GM23248 (cell line): ENCODE results near the gene GNB5. TPM values are rescaled to one million over a fixed set of nuclear protein-coding genes. Genes with fewer than 3 reads are reported as not detected.

Source experiments
- DNase-seq: peaks from one replicate; pipeline ENCODE4 v3.0.0-alpha.2; 2015
- H2AFZ ChIP-seq: fragments of 200-600 bp; sonication (generic); 2 replicates; pipeline ENCODE4 v1.6.1; 2016; ENCODE audit warnings: antibody characterized with exemption
- H3F3A ChIP-seq: fragments of 200-600 bp; sonication (generic); 2 replicates; pipeline ENCODE4 v1.6.1; 2016; ENCODE audit warnings: mild to moderate bottlenecking, antibody characterized with exemption, mixed run types; ENCODE audit not compliant: insufficient read depth
- H3K27ac ChIP-seq: fragments of 200-600 bp; sonication (generic); 2 replicates; pipeline ENCODE4 v1.5.1; 2016; ENCODE audit warnings: mild to moderate bottlenecking
- H3K27me3 ChIP-seq: fragments of 200-600 bp; sonication (generic); replicated peaks from 2 replicates; pipeline ENCODE4 v1.6.1; 2016; ENCODE audit warnings: mild to moderate bottlenecking; ENCODE audit not compliant: insufficient read depth
- H3K36me3 ChIP-seq: fragments of 200-600 bp; sonication (generic); 2 replicates; pipeline ENCODE4 v1.6.1; 2016; ENCODE audit warnings: low read depth, mild to moderate bottlenecking
- H3K4me1 ChIP-seq: fragments of 200-600 bp; sonication (generic); 2 replicates; pipeline ENCODE4 v1.6.1; 2016; ENCODE audit warnings: mild to moderate bottlenecking; ENCODE audit not compliant: insufficient read depth
- H3K4me2 ChIP-seq: fragments of 200-600 bp; sonication (generic); one replicate; pipeline ENCODE4 v1.6.1; 2016; ENCODE audit warnings: mild to moderate bottlenecking; ENCODE audit not compliant: unreplicated experiment
- H3K4me3 ChIP-seq: fragments of 200-600 bp; sonication (generic); 2 replicates; pipeline ENCODE4 v1.5.1; 2016; ENCODE audit warnings: mild to moderate bottlenecking
- H3K79me2 ChIP-seq: fragments of 200-600 bp; sonication (generic); 2 replicates; pipeline ENCODE4 v1.6.1; 2016; ENCODE audit warnings: mild to moderate bottlenecking; ENCODE audit not compliant: insufficient read depth
- H3K9ac ChIP-seq: fragments of 200-600 bp; sonication (generic); 2 replicates; pipeline ENCODE4 v1.6.1; 2016; ENCODE audit warnings: mild to moderate bottlenecking
- H3K9me2 ChIP-seq: fragments of 200-600 bp; sonication (generic); 2 replicates; pipeline ENCODE4 v1.6.1; 2016; ENCODE audit warnings: mixed run types, mild to moderate bottlenecking, moderate library complexity; ENCODE audit not compliant: insufficient read depth
- H3K9me3 ChIP-seq: fragments of 200-600 bp; sonication (generic); one replicate; pipeline ENCODE4 v1.6.1; 2017; ENCODE audit warnings: low read depth
- H4K20me1 ChIP-seq: fragments of 200-600 bp; sonication (generic); 2 replicates; pipeline ENCODE4 v1.6.0; 2016; ENCODE audit not compliant: insufficient read depth
- EZH2 ChIP-seq: fragments of 200-600 bp; sonication (generic); IDR thresholded peaks from 2 replicates; pipeline ENCODE4 v1.6.1; 2018; ENCODE audit warnings: antibody characterized with exemption, mild to moderate bottlenecking; ENCODE audit not compliant: insufficient read depth, poor library complexity, severe bottlenecking
- EZH2phosphoT487 ChIP-seq: fragments of 200-600 bp; sonication (generic); IDR thresholded peaks from 2 replicates; pipeline ENCODE4 v1.6.1; 2018; ENCODE audit warnings: antibody characterized with exemption, moderate library complexity, mild to moderate bottlenecking, low read depth; ENCODE audit not compliant: insufficient read depth
- WGBS, 2 experiments: methylation state at CpG; one replicate each; pipeline ENCODE4 v1.1.6; 2015 to 2017; ENCODE audit warnings: low lambda C conversion rate in 2 of 2, low coverage in 1 of 2; ENCODE audit errors: missing lambda C conversion rate in 2 of 2; 5-methylcytosine and 5-hydroxymethylcytosine counted together
- in situ Hi-C: fragments of 300-500 bp; cut with MboI; formaldehyde crosslinking; loops from 2 replicates; pipeline ENCODE4 v1.15.0; 2020
- polyA plus RNA-seq: library from polyadenylated mRNA; unstranded; fragments of >200 nt; fragmentation: Nextera tagmentation; extraction: Ambion mirVana; gene quantifications from 2 replicates; pipeline ENCODE4 v1.2.1, GENCODE V29; 2016
- total RNA-seq: library from RNA; depleted of rRNA; stranded (reverse); fragments of >200 nt; shearing (Covaris generic); gene quantifications from 2 replicates; pipeline ENCODE4 v1.2.3, GENCODE V29; 2014

Gene GNB5
- total and polyA plus RNA-seq, 2 experiments from 2014 or later: 39.9 to 42.8 TPM

DNA sequence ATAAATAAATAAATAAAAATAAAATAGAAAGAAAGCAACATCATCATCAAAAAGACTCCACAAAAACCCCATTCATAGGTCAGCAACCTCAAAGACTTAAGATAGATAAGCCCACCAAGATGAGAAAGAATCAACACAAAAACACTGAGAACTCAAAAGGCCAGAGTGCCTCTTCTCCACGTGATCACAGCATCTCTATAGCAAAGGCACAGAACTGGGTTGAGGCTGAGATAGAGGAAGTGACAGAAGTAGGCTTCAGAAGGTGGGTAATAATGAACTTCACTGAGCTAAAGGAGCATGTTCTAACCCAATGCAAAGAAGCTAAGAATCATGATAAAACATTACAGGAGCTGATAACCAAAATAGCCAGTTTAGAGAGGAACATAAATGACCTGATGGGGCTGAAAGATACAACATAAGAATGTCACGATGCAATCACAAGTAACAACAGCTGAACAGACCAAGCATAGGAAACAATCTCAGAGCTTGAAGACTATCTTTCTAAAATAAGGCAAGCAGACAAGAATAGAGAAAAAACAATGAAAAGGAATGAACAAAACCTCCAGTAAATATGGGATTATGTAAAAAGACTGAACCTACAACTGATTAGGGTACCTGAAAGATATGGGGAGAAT, 26.4 kb downstream of the GNB5 start:
- Histone ChIP-seq H3K9me2 (no peaks in the 10 kb centered on the region), H3K9me3 (no peaks in the 10 kb centered on the region), H3F3A (no peaks in the 10 kb centered on the region), H3K27me3 (no peaks in the 10 kb centered on the region), H3K4me3 (no peak overlapping the region), H3K4me1 (no peaks in the 10 kb centered on the region; the same call in 1 of the 2 replicates), H3K27ac (no peak overlapping the region), H3K9ac (no peak overlapping the region), H3K79me2 (peaks cover 38% of the 10 kb centered on the region), H4K20me1 (no peaks in the 10 kb centered on the region), H2AFZ (no peak overlapping the region), H3K36me3 (no peaks in the 10 kb centered on the region), H3K4me2 (no peak overlapping the region)
- in situ Hi-C loops: no loop called here
- 94 to 95% methylated on average over 2 of the region's 2 CpGs for WGBS, 2 experiments
- TF ChIP-seq EZH2: no peak
- TF ChIP-seq EZH2phosphoT487: no peak
- DNase-seq: peak; percentile 17

DNA sequence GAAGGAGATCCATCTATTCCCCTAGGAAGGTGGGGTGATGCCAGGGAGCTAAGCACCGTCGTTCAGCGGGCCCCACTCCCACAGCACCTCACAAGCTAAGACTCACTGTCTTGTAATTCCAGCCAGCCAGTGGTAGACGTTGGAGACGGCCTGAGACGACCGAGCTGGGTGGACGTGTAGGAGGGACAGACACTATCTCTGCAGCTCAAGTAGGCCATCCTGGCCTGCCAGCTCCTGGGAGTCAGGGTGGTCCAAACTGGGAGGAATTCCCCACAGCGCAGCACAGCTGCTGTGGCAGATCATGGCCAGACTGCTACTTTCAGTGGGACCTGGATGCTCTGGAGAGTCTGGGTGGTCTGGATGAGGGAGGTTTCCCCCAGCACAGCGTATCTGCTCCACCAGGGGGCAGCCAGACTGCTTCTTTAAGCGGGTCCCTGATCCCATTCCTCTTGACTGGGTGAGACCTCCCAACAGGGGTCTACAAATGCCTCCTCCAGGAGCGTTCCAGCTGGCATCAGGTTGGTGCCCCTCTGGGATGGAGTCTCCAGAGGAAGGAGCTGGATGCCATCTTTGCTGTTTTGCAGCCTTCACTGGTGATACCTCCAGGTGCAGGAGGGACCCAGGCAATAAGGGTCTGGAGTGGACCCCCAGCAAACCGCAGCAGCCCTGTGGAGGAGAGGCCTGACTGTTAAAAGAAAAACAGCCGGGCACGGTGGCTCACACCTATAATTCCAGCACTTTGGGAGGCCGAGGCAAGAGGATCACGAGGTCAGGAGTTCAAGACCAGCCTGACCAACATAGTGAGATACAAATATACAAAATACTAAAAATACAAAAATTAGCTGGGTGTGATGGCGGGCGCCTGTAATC, 27.6 kb downstream of the GNB5 start:
- no peaks in the 10 kb centered on the region; the same call in 1 of the 2 replicates for H3K4me1 ChIP-seq
- TF ChIP-seq EZH2phosphoT487: no peak
- TF ChIP-seq EZH2: no peak
- H3K9me3 ChIP-seq: no peaks in the 10 kb centered on the region
- no peak overlapping the region for H3K9ac ChIP-seq
- H3K4me2 ChIP-seq: no peak overlapping the region
- no peaks in the 10 kb centered on the region for H3K9me2 ChIP-seq
- no peaks in the 10 kb centered on the region for H3K36me3 ChIP-seq
- no peaks in the 10 kb centered on the region for H4K20me1 ChIP-seq
- DNase-seq: no peak
- WGBS, 2 experiments: 88 to 89% methylated on average over 19 of the region's 19 CpGs
- no peak overlapping the region for H2AFZ ChIP-seq
- no peak overlapping the region for H3K4me3 ChIP-seq
- peaks cover 31% of the 10 kb centered on the region for H3K79me2 ChIP-seq
- no peaks in the 10 kb centered on the region for H3K27me3 ChIP-seq
- in situ Hi-C loops: no loop called here
- no peak overlapping the region for H3K27ac ChIP-seq
- H3F3A ChIP-seq: no peaks in the 10 kb centered on the region

DNA sequence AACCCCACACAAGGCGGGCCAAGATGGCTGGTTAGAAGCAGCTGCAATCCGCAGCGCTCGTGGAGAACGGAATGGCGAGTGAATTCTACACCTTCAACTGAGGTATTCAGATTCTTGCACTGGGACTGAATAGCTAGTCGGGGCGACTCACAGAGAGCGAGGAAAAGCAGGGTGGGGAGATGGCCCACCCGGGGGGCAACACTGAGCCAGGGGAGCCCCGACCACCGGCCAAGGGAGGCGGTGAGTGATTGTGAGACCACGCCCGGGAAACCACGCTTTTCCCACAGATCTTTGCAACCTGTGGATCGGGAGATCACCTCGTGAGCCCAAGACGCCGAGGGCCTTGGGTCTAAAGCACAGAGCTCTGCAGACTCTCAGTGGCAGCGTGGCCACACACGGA, 28.3 kb downstream of the GNB5 start:
- 92% methylated on average over 22 of the region's 22 CpGs for WGBS, 2 experiments
- TF ChIP-seq EZH2 (no peak), EZH2phosphoT487 (no peak)
- no peak overlapping the region for H3K9ac ChIP-seq
- no peak overlapping the region for H3K4me2 ChIP-seq
- H3K4me1 ChIP-seq: no peaks in the 10 kb centered on the region; the same call in 1 of the 2 replicates
- no peak for DNase-seq
- no peaks in the 10 kb centered on the region for H3K36me3 ChIP-seq
- peaks cover 31% of the 10 kb centered on the region for H3K79me2 ChIP-seq
- no peaks in the 10 kb centered on the region for H4K20me1 ChIP-seq
- H3K4me3 ChIP-seq: no peak overlapping the region
- in situ Hi-C loops: no loop called here
- no peaks in the 10 kb centered on the region for H3K9me3 ChIP-seq
- no peaks in the 10 kb centered on the region for H3K9me2 ChIP-seq
- no peaks in the 10 kb centered on the region for H3F3A ChIP-seq
- H3K27me3 ChIP-seq: no peaks in the 10 kb centered on the region
- no peak overlapping the region for H3K27ac ChIP-seq
- H2AFZ ChIP-seq: no peak overlapping the region

DNA sequence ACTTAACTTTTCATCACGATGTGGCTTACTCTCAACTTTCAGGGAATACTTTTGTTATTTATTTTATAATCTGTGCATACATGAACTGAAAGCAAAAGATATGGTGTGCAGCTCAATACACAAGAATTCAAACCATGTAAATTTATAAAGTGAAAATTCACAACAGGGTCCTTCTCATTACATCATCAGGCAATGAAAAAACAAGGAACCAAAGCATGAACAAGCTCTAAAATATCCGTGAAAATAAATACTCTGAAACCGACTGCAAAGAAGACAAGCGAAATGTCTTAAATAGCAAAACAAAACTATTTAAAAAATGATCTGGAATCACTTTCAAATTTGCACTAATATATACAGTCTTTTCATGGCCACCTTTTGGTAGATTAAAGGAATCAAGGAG, 28.9 kb downstream of the GNB5 start:
- 86 to 88% methylated on average over 4 of the region's 4 CpGs for WGBS, 2 experiments
- H3F3A ChIP-seq: no peaks in the 10 kb centered on the region
- no peaks in the 10 kb centered on the region for H4K20me1 ChIP-seq
- H2AFZ ChIP-seq: no peak overlapping the region
- no peak for DNase-seq
- no peak overlapping the region for H3K4me3 ChIP-seq
- H3K9ac ChIP-seq: no peak overlapping the region
- H3K27me3 ChIP-seq: no peaks in the 10 kb centered on the region
- peaks cover 28% of the 10 kb centered on the region for H3K79me2 ChIP-seq
- TF ChIP-seq EZH2phosphoT487 (no peak), EZH2 (no peak)
- no peak overlapping the region for H3K4me2 ChIP-seq
- no peaks in the 10 kb centered on the region for H3K9me2 ChIP-seq
- in situ Hi-C loops: no loop called here
- H3K36me3 ChIP-seq: no peaks in the 10 kb centered on the region
- H3K9me3 ChIP-seq: no peaks in the 10 kb centered on the region
- H3K4me1 ChIP-seq: no peaks in the 10 kb centered on the region; the same call in 1 of the 2 replicates
- H3K27ac ChIP-seq: no peak overlapping the region
